A549 (cell line): Measurements from ENCODE around the gene PPP4R4. TPM values are rescaled to one million over a fixed set of nuclear protein-coding genes. Genes with fewer than 3 reads are reported as not detected.

Experiments
- ATAC-seq, 2 experiments: fragments of 200-7000 bp in 1 of 2; fragments of >200 bp in 1 of 2; cut with Nextera tagmentation in 1 of 2; cut with Tn5 transposase in 1 of 2; 3 replicates each; pipeline versions ENCODE4 v1.8.0 to v1.9.1; 2018 to 2020; ENCODE audit warnings: mild to moderate bottlenecking in 1 of 2, moderate library complexity in 1 of 2
- CTCF ChIA-PET: fragments of 300-600 bp; sonication (Branson Sonifier 250); formaldehyde crosslinking; extraction: SDS; loops from one replicate; lab custom pipeline; 2021; ENCODE audit warnings: antibody characterized with exemption, inconsistent platforms; lab: Yijun Ruan, JAX
- POLR2A ChIA-PET: fragments of 350-600 bp; formaldehyde crosslinking; extraction: SDS; loops from one replicate; lab custom pipeline; 2021; ENCODE audit warnings: antibody characterized with exemption, inconsistent platforms; lab: Yijun Ruan, JAX
- DNase-seq, 2 experiments: peaks; one replicate each; pipeline versions ENCODE4 v3.0.0 to v3.0.0-alpha.2; 2011 to 2016; ENCODE audit warnings: low read depth in 1 of 2, low spot score in 1 of 2
- FAIRE-seq: peaks from 2 replicates; lab custom pipeline; 2011; peaks lifted over from hg19 to GRCh38; lab: Jason Lieb, UNC
- H3K27ac ChIP-seq, 2 experiments: fragments of >200 bp; sonication (Bioruptor Twin); formaldehyde crosslinking; 3 replicates each; pipeline ENCODE4 v1.5.1; 2016 to 2017
- H3K4me1 ChIP-seq: fragments of >200 bp; sonication (Bioruptor Twin); formaldehyde crosslinking; 3 replicates; pipeline ENCODE4 v1.6.1; 2016
- H3K4me2 ChIP-seq: fragments of >200 bp; sonication (Bioruptor Twin); formaldehyde crosslinking; 3 replicates; pipeline ENCODE4 v1.6.1; 2016
- H3K4me3 ChIP-seq: fragments of >200 bp; sonication (Bioruptor Twin); formaldehyde crosslinking; 3 replicates; pipeline ENCODE4 v1.5.1; 2016
- H3K9me3 ChIP-seq: fragments of >200 bp; sonication (Bioruptor Twin); formaldehyde crosslinking; 3 replicates; pipeline ENCODE4 v1.6.1; 2016
- CBX2 ChIP-seq: fragments of 200-600 bp; sonication (generic); IDR thresholded peaks from 2 replicates; pipeline ENCODE4 v1.6.1; 2016; ENCODE audit warnings: low read depth, mild to moderate bottlenecking, borderline replicate concordance
- CEBPB ChIP-seq, 2 experiments: fragments of >200 bp in 1 of 2; sonication (Bioruptor Twin) in 1 of 2; formaldehyde crosslinking in 1 of 2; IDR thresholded peaks; 2 replicates each; pipeline ENCODE4 v1.6.1; 2012 to 2016
- CHD2 ChIP-seq: fragments of 150-350 bp; IDR thresholded peaks from 2 replicates; pipeline ENCODE4 v1.6.1; 2014; ENCODE audit warnings: low read length; ENCODE audit not compliant: partially characterized antibody
- GATA3 ChIP-seq: IDR thresholded peaks from 2 replicates; pipeline ENCODE4 v1.6.1; 2012; ENCODE audit warnings: borderline replicate concordance
- JUN ChIP-seq, 2 experiments: fragments of >200 bp; sonication (Bioruptor Twin); formaldehyde crosslinking; IDR thresholded peaks; 2 replicates in 1 of 2; 3 replicates in 1 of 2; pipeline ENCODE4 v1.6.1; 2016 to 2017
- KDM1A ChIP-seq: fragments of 200-600 bp; sonication (generic); IDR thresholded peaks from 2 replicates; pipeline ENCODE4 v1.6.1; 2016; ENCODE audit warnings: low read depth, mild to moderate bottlenecking
- MAFK ChIP-seq: fragments of 450-650 bp; IDR thresholded peaks from 2 replicates; pipeline ENCODE4 v1.6.1; 2014; ENCODE audit not compliant: partially characterized antibody
- MYC ChIP-seq: IDR thresholded peaks from 2 replicates; pipeline ENCODE4 v1.6.1; 2012; ENCODE audit warnings: mild to moderate bottlenecking, inconsistent platforms, low read length, improper control_type of control experiment, borderline replicate concordance
- NR3C1 ChIP-seq: fragments of >200 bp; sonication (Bioruptor Twin); formaldehyde crosslinking; IDR thresholded peaks from 3 replicates; pipeline ENCODE4 v1.6.1; 2017
- PHF8 ChIP-seq: fragments of 200-600 bp; sonication (generic); IDR thresholded peaks from 2 replicates; pipeline ENCODE4 v1.6.1; 2016; ENCODE audit warnings: low read depth, mild to moderate bottlenecking, antibody characterized with exemption, moderate library complexity, borderline replicate concordance
- POLR2A ChIP-seq: IDR thresholded peaks from 2 replicates; pipeline ENCODE4 v1.6.1; 2012; ENCODE audit warnings: mild to moderate bottlenecking, low read length
- RARB ChIP-seq: fragments of 250-450 bp; sonication (Bioruptor Pico); IDR thresholded peaks from 2 replicates; pipeline ENCODE4 v1.8.0; 2021; ENCODE audit warnings: mild to moderate bottlenecking, moderate library complexity
- RFX5 ChIP-seq: fragments of 450-650 bp; IDR thresholded peaks from 2 replicates; pipeline ENCODE4 v1.7.1; 2014; ENCODE audit warnings: antibody characterized with exemption, mild to moderate bottlenecking, moderate library complexity
- TP53 ChIP-seq: fragments of 250-450 bp; sonication (Bioruptor Pico); IDR thresholded peaks from 2 replicates; pipeline ENCODE4 v1.5.0; 2021; ENCODE audit warnings: mild to moderate bottlenecking, moderate library complexity
- ZC3H11A ChIP-seq: fragments of 450-650 bp; IDR thresholded peaks from 2 replicates; pipeline ENCODE4 v1.6.1; 2014; ENCODE audit warnings: antibody characterized with exemption, mild to moderate bottlenecking
- ZSCAN20 ChIP-seq: fragments of 250-450 bp; sonication (Bioruptor Pico); IDR thresholded peaks from 2 replicates; pipeline ENCODE4 v1.8.0; 2022; ENCODE audit warnings: mild to moderate bottlenecking, moderate library complexity
- WGBS: methylation state at CpG from one replicate; pipeline ENCODE4 v1.1.6; 2017; ENCODE audit errors: missing lambda C conversion rate; 5-methylcytosine and 5-hydroxymethylcytosine counted together
- polyA plus RNA-seq, 4 experiments: library from polyadenylated mRNA; depleted of rRNA in 3 of 4; stranded (reverse); fragments of >200 nt; fragmentation: RNase III in 1 of 4; extraction: RNeasy Plus Mini Kit Qiagen cat#74134 plus additional on column Dnase treatment in 1 of 4; gene quantifications; 2 replicates in 3 of 4; 3 replicates in 1 of 4; pipeline ENCODE4 v1.2.3, GENCODE V29; 2011 to 2017
- TF ChIP-seq, protein P1 (sequence below): fragments of 250-450 bp; sonication (Bioruptor Pico); IDR thresholded peaks from 2 replicates; pipeline ENCODE4 v1.5.0; 2021; ENCODE audit warnings: mild to moderate bottlenecking, moderate library complexity, borderline replicate concordance
- TF ChIP-seq, protein P2 (sequence below): fragments of >200 bp; sonication (Bioruptor Twin); formaldehyde crosslinking; IDR thresholded peaks from 2 replicates; pipeline ENCODE4 v1.6.1; 2016
- TF ChIP-seq, protein P3 (sequence below): IDR thresholded peaks from 2 replicates; pipeline ENCODE4 v1.6.1; 2012; ENCODE audit warnings: low read depth, borderline replicate concordance
- TF ChIP-seq, protein P4 (sequence below): fragments of 450-650 bp; IDR thresholded peaks from 2 replicates; pipeline ENCODE4 v1.6.1; 2014; ENCODE audit warnings: antibody characterized with exemption

The PPP4R4 gene
- polyA plus RNA-seq, 2 of the 4 experiments (the other 2 are of a cell fraction), result 0.12 to 0.25 TPM

DNA sequence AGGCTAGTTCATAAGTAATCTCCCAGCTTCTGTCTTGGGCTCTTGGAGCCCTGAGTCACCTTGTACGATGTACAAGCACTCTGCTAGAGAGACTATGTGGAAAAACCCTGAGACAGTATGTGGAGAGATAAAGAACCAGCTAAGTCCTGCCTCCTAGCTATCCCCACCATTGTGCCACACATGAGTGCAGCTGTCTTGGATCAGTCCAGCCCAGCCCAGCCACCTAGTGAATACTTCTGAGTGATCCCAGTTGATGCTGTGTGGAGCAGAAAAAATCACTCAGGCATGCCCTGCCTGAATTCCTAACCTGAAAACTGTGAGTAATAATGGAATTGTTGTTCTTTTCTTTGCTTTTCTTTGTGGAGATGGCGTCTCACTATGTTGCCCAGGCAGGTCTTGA, 154.1 kb downstream of the PPP4R4 start:
- H3K4me3 ChIP-seq, result no peak overlapping the region
- 28% methylated on average over 2 of the region's 2 CpGs for WGBS
- H3K27ac ChIP-seq, result no peak overlapping the region
- TF ChIP-seq, protein P1, sequence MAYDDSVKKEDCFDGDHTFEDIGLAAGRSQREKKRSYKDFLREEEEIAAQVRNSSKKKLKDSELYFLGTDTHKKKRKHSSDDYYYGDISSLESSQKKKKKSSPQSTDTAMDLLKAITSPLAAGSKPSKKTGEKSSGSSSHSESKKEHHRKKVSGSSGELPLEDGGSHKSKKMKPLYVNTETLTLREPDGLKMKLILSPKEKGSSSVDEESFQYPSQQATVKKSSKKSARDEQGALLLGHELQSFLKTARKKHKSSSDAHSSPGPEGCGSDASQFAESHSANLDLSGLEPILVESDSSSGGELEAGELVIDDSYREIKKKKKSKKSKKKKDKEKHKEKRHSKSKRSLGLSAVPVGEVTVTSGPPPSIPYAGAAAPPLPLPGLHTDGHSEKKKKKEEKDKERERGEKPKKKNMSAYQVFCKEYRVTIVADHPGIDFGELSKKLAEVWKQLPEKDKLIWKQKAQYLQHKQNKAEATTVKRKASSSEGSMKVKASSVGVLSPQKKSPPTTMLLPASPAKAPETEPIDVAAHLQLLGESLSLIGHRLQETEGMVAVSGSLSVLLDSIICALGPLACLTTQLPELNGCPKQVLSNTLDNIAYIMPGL (CRISPR knock-in tag), result no peak
- no peak for TF ChIP-seq TP53 (CRISPR knock-in tag)
- TF ChIP-seq KDM1A, result no peak
- TF ChIP-seq POLR2A, result no peak
- TF ChIP-seq CBX2, result no peak
- no peak for TF ChIP-seq MYC
- TF ChIP-seq CHD2, result no peak
- TF ChIP-seq, protein P2, sequence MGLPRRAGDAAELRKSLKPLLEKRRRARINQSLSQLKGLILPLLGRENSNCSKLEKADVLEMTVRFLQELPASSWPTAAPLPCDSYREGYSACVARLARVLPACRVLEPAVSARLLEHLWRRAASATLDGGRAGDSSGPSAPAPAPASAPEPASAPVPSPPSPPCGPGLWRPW, result no peak
- no peak for TF ChIP-seq GATA3
- TF ChIP-seq CEBPB (IDR thresholded peaks at IDR 0.05), result no peak
- TF ChIP-seq PHF8, result no peak
- no peak for TF ChIP-seq JUN (IDR thresholded peaks at IDR 0.05)
- no peak for TF ChIP-seq NR3C1
- no peak for TF ChIP-seq ZC3H11A
- no peak for TF ChIP-seq MAFK
- TF ChIP-seq, protein P3, sequence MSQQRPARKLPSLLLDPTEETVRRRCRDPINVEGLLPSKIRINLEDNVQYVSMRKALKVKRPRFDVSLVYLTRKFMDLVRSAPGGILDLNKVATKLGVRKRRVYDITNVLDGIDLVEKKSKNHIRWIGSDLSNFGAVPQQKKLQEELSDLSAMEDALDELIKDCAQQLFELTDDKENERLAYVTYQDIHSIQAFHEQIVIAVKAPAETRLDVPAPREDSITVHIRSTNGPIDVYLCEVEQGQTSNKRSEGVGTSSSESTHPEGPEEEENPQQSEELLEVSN, result no peak
- TF ChIP-seq RARB (CRISPR knock-in tag), result no peak
- TF ChIP-seq RFX5, result no peak
- TF ChIP-seq, protein P4, sequence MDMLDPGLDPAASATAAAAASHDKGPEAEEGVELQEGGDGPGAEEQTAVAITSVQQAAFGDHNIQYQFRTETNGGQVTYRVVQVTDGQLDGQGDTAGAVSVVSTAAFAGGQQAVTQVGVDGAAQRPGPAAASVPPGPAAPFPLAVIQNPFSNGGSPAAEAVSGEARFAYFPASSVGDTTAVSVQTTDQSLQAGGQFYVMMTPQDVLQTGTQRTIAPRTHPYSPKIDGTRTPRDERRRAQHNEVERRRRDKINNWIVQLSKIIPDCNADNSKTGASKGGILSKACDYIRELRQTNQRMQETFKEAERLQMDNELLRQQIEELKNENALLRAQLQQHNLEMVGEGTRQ, result no peak
- TF ChIP-seq ZSCAN20 (CRISPR knock-in tag), result no peak
- H3K4me2 ChIP-seq, result no peak overlapping the region
- peaks cover 1% of the 10 kb centered on the region; the same call in 1 of the 3 replicates for H3K4me1 ChIP-seq
- ATAC-seq, result no peak
- FAIRE-seq, result no peak
- no peak for DNase-seq
- H3K9me3 ChIP-seq, result no peaks in the 10 kb centered on the region
- CTCF ChIA-PET, result no interaction called here
- POLR2A ChIA-PET, result no interaction called here

Other genes with a start within 250 kb of the PPP4R4 start
- gene FAM181A, start 247.0 kb upstream of the PPP4R4 start, polyA plus RNA-seq (2011; rRNA removed), result not detected in 2 replicates
- gene FAM181A, start 247.0 kb upstream of the PPP4R4 start, polyA plus RNA-seq (2017; fragmentation: RNase III; extraction: RNeasy Plus Mini Kit Qiagen cat#74134 plus additional on column Dnase treatment), result not detected in 3 replicates
- 0.03 and 0.07 TPM in 2 replicates for gene ASB2, start 197.8 kb upstream of the PPP4R4 start, polyA plus RNA-seq (2011; rRNA removed)
- 0.07 to 0.16 TPM (median 0.10 TPM) in 3 replicates for gene ASB2, start 197.8 kb upstream of the PPP4R4 start, polyA plus RNA-seq (2017; fragmentation: RNase III; extraction: RNeasy Plus Mini Kit Qiagen cat#74134 plus additional on column Dnase treatment)
- not detected in 2 replicates for gene CCDC197, start 177.0 kb upstream of the PPP4R4 start, polyA plus RNA-seq (2011; rRNA removed)
- gene CCDC197, start 177.0 kb upstream of the PPP4R4 start, polyA plus RNA-seq (2017; fragmentation: RNase III; extraction: RNeasy Plus Mini Kit Qiagen cat#74134 plus additional on column Dnase treatment), result not detected in 3 replicates
- 1.2 and 1.7 TPM in 2 replicates for gene OTUB2, start 148.0 kb upstream of the PPP4R4 start, polyA plus RNA-seq (2011; rRNA removed)
- gene OTUB2, start 148.0 kb upstream of the PPP4R4 start, polyA plus RNA-seq (2017; fragmentation: RNase III; extraction: RNeasy Plus Mini Kit Qiagen cat#74134 plus additional on column Dnase treatment), result 2.2 to 2.5 TPM (median 2.4 TPM) in 3 replicates
- gene DDX24, start 93.1 kb upstream of the PPP4R4 start, polyA plus RNA-seq (2011; rRNA removed), result 161 and 169 TPM in 2 replicates
- 117 to 127 TPM (median 121 TPM) in 3 replicates for gene DDX24, start 93.1 kb upstream of the PPP4R4 start, polyA plus RNA-seq (2017; fragmentation: RNase III; extraction: RNeasy Plus Mini Kit Qiagen cat#74134 plus additional on column Dnase treatment)
- 13.4 and 15.9 TPM in 2 replicates for gene IFI27L1, start 93.0 kb upstream of the PPP4R4 start, polyA plus RNA-seq (2011; rRNA removed)
- gene IFI27L1, start 93.0 kb upstream of the PPP4R4 start, polyA plus RNA-seq (2017; fragmentation: RNase III; extraction: RNeasy Plus Mini Kit Qiagen cat#74134 plus additional on column Dnase treatment), result 23.2 to 28.0 TPM (median 27.0 TPM) in 3 replicates
- gene IFI27, start 63.6 kb upstream of the PPP4R4 start, polyA plus RNA-seq (2011; rRNA removed), result 1.3 and 2.2 TPM in 2 replicates
- gene IFI27, start 63.6 kb upstream of the PPP4R4 start, polyA plus RNA-seq (2017; fragmentation: RNase III; extraction: RNeasy Plus Mini Kit Qiagen cat#74134 plus additional on column Dnase treatment), result 0.76 to 0.90 TPM (median 0.76 TPM) in 3 replicates
- 20.3 and 26.9 TPM in 2 replicates for gene IFI27L2, start 44.7 kb upstream of the PPP4R4 start, polyA plus RNA-seq (2011; rRNA removed)
- 58.0 to 69.2 TPM (median 64.4 TPM) in 3 replicates for gene IFI27L2, start 44.7 kb upstream of the PPP4R4 start, polyA plus RNA-seq (2017; fragmentation: RNase III; extraction: RNeasy Plus Mini Kit Qiagen cat#74134 plus additional on column Dnase treatment)
- 0.04 and 0.07 TPM in 2 replicates for gene SERPINA10, start 118.9 kb downstream of the PPP4R4 start, polyA plus RNA-seq (2011; rRNA removed)
- gene SERPINA10, start 118.9 kb downstream of the PPP4R4 start, polyA plus RNA-seq (2017; fragmentation: RNase III; extraction: RNeasy Plus Mini Kit Qiagen cat#74134 plus additional on column Dnase treatment), result 0.03 TPM in 1 of 3 replicates, not detected in the others
- 1.8 and 3.3 TPM in 2 replicates for gene SERPINA6, start 149.0 kb downstream of the PPP4R4 start, polyA plus RNA-seq (2011; rRNA removed)
- 0.38 to 0.43 TPM (median 0.43 TPM) in 3 replicates for gene SERPINA6, start 149.0 kb downstream of the PPP4R4 start, polyA plus RNA-seq (2017; fragmentation: RNase III; extraction: RNeasy Plus Mini Kit Qiagen cat#74134 plus additional on column Dnase treatment)
- not detected in 2 replicates for gene SERPINA2, start 192.4 kb downstream of the PPP4R4 start, polyA plus RNA-seq (2011; rRNA removed)
- not detected in 3 replicates for gene SERPINA2, start 192.4 kb downstream of the PPP4R4 start, polyA plus RNA-seq (2017; fragmentation: RNase III; extraction: RNeasy Plus Mini Kit Qiagen cat#74134 plus additional on column Dnase treatment)
- 2.2 and 4.1 TPM in 2 replicates for gene SERPINA1, start 214.3 kb downstream of the PPP4R4 start, polyA plus RNA-seq (2011; rRNA removed)
- gene SERPINA1, start 214.3 kb downstream of the PPP4R4 start, polyA plus RNA-seq (2017; fragmentation: RNase III; extraction: RNeasy Plus Mini Kit Qiagen cat#74134 plus additional on column Dnase treatment), result 0.24 to 0.34 TPM (median 0.26 TPM) in 3 replicates